Measurements from ENCODE around the gene KCNK16.

The KCNK16 gene

DNA sequence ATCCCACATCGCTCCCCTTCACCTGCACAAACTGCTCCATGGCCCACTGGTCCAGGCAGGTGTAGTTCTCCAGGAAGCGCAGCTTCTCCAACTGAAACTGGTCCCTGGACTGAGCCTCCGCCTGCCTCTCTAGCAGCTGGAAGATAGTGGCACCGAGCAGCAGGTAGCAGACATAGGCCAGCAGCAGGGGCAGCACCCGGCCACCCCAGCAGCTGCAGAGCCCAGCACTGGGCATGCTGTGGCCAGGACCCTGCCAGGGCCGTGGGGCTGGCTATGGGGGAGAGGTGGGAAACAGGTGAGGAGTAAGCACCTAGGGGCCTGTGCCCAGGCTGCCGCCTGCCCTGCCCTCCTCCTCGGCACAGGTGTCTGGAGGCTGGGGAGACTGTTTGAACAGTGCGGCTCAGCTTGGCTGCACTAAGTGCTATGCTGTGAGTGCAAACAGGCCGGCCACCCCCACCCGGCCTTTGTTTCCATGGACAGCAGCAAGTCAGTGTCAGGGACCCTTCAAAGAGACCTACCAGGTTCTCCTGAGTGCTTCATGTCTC is at the start of gene KCNK16:
TSS of gene KCNK16 (minus strand) at position 397 of the 545 bp plus-strand sequence. CDS start at position 235, 162 bp downstream.
- no peak for DNase-seq

DNA sequence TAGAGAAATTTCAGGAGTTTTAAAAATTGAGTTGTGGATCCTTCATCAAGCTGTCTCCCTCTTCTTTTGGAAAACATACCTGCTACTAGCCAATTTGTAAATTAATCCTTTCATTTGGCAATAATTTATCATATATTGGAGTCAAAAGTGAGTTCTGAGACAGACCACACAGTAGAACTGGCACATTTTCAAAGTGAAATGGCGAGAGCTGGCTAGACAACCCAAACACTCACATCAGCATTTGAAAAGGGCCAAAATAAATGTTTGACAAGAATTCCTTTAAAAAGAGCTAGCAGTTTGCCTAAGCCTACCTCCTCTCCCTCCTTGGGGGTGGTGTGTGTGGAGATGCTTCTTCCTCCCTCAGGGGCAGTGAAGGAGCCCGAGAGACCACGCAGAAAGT is 47.9 kb upstream of the KCNK16 start:
- no peak for DNase-seq

DNA sequence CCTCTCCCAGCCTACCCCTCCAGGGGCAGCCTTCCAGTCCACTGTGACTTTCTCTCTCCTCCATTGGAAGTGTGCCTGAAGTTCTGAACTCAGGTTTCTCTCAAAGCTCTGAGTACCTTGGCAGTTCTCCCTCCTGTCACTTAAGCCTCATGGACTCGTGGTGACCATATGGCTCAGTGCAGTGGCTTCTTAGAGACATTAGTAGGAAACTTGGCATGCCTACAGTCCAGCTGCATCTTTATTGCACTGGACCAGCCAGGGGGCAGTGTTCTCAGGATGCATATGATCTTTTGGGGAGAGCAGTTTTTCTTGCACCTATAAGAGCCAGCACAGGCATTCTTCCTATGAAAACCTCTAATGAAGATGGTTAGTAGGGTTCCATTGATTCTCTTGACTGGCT is 47.5 kb upstream of the KCNK16 start:
- no peak for DNase-seq

DNA sequence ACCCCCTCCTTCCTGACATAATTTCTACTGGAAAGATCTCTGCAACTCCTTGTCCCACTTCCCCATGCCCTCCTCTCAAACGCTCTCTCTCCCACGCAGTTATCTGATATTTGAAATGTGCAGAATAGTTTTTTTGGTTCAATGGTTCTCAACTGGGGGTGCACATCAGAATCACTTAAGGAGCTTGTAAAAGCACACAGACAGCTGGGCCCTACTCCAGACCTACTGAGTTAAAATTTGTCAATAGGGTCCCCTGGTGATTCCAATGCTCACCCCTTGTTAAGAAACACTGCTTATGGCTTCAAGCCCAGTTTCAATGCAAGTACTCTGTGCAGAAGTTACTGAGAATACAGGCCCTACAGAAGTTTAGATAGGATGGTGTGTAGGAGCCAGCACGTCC is 45.2 kb upstream of the KCNK16 start:
- DNase-seq = no peak

DNA sequence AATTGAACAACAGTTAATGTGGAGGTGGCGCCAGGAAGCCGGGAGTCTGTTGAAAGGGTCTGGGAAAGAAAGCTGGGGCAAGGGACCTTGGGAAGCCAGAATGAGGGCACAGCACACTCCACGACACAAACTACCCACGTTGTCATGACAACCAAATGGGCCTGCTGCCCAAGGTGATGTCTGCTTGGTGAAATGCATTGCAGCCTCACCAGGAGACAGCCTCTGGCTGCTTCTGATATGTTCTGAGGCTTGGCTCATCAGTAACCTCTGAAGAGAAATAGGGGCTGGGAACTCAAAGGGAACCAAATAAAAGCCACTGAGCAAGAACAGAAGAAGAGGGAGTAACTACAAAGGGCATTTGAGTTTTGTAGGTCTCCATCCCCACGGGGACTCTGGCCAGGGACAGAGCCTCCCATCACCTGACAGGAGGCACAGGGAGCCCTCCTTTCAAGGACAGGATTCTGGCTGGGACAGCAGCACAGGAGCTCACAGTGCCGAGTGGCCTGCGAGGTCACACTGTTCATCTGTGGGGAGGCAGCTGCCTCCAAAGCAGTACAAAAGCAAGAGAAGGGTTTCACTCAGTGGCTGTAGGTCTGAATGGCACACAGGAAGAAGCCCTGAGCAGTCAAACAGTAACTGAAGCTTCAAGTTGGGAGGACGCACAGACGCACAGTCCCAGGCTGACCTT is 44.6 kb upstream of the KCNK16 start:
- DNase-seq = no peak

DNA sequence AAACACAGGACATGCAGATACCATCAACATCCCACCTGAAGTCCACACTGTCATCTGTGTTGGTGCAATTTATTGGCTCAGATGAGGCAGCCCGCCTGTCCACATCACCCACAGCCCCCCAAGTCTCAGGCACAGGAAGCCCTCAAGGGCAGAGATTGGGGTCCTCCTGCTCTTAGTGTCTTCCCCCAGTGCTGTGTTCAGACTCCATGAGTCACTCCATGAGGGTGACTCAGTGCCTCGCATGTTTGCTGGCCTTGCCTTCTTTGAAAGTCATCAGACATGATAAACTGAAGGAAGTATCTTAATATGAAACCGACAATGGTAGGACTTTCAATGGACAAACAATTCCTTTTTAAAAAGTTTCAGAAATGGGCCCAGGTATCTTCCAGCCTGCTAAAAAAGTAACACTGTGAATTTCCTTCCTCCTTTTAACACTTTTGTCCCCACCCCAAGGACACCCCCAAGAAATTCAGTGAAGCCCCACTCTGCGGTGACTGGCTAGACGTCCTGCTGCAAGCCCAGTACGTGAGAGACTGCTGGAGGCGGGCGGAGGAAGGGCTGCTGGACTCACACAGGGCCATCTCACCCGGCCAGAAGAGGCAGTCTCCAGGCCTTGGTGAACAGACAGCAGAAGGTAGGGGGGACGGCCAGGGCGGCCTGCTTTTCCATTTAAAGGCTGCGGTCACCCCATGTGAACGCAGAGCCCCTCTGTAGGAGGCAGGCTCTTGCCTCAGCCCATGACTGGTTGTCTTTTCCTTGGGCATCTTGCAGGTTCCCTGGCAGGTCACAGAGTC is 43.0 kb upstream of the KCNK16 start:
- no peak for DNase-seq

DNA sequence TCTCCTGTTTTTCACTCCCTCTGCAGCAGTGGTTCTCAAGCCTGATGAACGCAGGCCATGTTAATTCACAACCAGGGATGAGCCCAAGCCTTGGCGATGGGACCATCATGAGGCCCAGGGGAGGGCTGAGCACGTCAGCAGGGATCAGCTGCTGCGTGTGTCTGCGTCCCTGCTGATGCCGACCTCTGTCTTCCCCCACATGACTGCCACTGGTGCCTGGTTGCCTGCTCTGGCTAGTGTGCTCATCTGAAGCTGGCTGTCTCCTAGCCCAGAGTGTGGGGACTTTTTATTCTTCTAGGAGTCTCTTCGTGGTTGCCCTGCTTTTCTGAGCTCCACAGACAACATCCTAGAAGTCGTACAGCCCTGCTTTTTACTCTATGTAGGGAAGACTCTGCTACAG is 40.8 kb upstream of the KCNK16 start:
- DNase-seq = no peak

DNA sequence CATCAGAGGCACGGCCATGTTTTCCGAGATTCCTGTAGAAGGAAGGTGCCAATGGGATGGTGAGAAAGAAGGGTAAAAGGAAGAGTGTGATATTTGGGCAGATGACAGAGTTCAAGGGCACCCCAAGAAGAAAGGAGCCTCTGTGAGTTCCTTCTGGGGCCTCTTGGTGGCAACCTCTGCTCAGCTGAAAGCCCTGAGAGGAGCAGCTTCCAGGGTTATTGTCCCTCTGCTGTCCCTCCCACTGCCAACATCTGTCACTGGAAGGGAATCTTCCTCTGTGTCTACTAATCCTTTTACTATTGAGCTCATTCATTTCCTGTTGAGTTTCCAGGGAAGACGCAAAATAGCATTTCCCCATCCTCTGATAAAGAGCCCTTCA is 40.0 kb upstream of the KCNK16 start:
- DNase-seq = no peak

DNA sequence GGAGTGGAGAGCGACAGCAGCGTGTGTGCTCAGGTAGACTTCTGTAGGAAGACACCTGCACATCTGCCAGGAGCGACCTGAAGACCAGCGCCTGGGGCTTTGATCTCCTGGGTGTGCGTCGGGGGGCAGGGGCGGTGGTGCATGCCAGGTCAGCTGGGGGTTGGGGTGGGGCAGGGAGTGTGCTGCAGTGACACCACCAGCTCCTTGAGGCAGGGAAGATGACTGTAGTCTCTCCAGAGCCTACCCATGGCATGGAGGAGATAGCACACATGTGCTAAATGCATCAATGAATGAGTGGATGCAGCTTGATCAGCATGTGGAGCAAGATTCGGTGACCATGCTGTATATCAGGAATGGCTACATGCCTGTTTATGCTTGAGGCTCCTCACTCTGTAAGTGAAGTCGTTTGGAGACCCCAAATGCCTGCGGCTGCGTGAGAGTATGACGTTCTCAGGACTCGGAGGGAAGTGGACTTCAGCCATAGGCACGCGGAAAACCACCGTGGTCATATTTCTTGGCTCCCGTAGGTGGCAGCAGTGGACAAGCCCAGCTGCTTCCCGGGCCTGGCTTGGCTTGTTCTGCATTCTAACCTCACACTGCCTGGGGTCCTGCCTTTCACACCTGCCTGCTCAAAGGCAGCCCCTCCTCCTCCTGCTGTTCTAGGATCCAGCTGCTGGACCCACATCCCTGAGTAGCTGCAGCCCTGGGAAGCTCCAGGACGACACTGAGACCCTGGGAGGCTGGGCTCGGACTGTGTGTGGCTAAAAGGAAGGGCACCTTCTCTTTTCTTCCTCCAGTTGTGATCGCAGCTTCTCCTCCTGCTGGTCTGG is 39.4 kb upstream of the KCNK16 start:
- peak; percentile 49 for DNase-seq

DNA sequence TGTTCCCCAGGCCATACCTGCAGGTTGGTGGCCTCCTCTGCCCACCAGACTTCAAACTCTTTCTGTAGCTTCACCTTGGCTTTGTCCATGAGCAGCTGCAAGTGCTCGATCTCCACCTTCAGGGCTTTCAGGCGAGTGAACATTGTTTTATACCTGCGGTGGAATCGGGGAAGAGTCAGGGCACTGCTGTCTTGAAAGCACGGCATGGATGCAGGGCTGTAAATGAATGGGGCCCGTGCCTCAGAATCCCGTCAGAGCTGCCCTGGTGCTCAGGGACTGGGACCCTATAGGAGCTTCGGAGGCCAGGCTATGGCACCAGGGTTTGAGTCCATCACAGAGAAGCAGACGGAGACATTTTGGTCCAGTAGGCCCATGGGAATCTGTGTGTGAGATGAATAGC is 37.9 kb upstream of the KCNK16 start:
- no peak for DNase-seq

DNA sequence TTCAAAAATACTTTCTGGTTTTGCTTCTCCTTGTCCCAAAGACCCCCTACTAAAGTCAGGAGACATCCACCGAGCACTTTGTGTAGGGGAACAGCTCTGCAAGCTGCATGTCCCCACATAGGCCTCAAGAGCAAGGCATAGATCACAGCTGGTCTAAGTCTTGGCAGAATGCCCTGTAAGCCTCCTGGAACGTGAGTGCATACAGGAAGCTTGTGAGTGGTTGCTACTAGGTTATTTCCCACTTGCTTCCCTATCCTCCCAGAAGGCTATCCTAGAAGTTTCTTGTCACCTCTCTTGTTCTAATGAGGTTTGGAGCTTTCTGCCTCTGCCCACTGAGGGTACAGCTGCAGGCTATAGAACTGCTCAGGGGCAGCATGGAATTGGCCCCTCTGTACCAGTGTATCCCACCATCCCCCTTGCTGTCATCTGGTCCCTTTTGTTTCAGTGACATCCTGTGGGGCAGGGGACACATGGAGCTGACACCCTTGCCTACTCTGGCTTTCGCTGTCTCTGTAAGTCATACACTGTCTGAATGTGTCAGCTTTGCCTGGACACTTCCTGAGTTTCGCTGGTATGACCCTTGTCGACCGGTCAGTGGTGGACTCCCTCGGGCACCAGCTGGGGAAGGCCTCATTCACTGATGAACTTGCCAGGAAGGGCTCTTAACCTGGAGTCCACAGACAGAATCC is 35.6 kb upstream of the KCNK16 start:
- DNase-seq = no peak

DNA sequence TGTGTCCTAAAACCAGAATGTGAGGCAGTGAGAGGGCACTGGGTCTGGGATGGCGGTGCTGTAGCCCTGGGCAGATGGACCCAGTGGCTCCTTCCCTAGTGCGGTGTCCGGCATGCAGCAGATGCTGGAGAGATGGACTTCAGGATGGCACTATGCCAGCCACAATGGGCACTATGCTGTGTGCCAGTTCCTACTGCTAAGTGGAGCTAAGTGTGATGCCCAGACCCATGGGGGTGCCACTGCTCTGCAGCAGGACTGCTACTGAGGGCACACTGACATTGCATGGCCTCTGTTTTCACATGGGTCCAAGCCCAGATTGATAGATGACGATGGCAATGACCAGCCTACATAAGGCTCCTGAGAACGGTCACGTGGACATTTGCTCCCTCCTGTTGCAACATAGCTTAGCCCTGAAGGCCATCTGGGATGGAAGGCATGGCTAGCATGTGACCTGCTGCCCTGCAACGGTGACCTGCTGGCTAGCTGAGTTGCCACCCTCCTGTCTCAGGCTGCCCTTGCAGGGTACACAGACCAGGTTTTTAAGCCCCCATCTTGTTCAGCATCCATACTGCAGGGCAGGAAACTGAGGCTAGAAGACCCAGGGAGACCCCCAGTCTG is 31.3 kb upstream of the KCNK16 start:
- no peak for DNase-seq

DNA sequence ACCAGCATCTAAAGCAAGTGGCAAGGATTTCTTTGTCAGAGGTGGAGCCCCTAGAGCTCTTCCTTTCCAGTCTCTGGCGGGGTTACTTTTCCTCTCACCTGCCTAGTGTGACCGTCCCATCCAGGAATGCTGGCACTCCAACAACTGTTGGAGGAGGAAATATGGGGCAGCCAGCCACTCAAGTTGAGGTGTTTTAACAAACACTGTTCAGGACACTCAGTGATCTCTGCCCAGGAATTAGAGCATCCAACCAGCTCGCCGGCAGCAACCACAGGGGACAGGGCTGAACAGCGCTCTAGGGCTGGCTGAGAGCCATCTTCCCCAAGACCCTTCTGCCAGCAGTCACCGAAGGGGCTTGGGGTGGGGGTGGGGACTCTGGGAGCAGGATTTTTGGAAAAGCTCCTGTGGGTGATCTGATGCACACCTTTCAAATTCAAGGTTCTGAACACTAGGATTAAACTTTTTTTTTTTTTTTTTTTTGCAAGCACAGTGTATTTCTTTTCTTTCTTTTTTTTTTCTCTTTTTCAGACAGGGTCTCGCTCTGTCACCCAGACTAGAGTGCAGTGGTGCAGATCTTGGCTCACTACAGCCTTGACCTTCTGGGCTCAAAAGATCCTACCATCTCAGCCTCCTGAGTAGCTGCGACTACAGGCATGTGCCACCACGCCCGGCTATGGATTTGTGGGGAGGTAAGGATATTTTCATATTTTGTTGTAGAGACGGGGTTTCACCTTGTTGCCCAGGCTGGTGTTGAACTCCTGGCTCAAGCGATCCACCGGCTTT is 28.4 kb upstream of the KCNK16 start:
- DNase-seq = no peak

DNA sequence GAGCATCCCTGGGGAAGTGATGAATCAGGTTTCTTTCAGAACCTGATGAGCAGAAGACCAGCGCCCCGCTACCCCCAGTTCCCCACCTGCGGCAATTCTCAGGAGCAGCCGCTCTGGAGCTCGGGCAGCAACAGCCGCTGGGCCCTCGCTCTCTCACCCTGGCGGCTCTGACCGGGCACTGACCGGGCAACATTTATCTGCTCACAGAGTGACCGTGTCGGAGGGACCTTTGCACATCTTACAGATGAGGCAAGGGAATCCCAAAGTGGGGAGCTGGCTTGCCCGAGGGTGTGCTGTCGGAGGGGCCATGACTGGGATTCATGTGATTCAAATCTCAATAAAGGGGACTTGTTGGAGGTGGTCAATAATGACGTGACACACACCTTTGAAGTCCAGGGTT is 26.2 kb upstream of the KCNK16 start:
- DNase-seq = no peak

DNA sequence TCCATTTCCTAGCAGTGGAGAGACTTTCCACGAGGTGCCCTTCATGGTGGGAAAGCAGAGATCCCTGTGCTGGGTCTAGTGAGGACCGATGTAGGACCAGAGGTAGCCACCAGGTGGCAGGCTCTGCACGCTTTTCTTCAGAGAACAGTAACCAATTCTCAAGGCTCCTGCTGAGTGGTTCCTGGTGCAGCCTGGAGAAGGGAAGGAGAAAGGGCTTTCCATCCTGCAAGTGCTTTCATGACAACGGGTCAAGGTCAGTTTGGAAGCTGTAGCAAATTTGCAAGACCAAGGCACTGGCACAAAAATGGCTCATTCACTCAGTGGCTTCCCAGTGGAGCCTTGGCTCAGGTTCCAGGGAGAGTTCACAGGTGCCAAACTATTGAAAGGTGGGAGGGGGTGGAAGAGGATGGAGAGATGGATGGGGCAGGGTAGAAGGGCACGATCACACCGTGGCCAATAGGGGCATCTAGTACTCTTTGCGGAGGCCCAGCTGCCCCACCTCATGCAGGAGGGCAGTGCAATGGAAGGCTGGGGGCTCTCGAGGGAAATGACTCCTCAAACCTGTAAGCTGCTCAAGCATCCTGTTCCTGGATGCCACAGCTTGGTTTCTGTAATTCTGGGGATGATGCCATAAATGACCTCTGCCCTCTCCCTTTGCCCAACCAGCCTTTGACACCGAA is 25.5 kb upstream of the KCNK16 start:
- DNase-seq = peak; percentile 60

DNA sequence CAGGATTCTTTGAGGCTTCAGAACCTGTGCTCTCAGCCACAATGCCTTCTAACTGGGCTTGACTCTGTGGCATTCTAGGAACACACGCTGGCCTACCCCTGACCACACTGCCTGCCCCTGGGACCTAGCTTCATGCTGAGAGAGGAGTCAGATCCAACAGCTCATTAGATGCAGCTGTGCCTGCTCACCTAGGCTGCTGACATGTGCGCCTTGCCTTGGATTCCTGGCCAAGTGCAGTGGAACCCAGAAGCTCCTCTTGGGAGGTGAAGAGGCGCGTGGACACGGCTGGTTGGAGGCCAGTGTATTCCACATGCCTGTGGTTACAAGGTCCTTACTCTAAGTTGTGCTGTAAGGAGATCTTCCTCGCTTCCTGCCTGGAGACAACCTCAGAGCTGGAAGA is 24.7 kb upstream of the KCNK16 start:
- no peak for DNase-seq

DNA sequence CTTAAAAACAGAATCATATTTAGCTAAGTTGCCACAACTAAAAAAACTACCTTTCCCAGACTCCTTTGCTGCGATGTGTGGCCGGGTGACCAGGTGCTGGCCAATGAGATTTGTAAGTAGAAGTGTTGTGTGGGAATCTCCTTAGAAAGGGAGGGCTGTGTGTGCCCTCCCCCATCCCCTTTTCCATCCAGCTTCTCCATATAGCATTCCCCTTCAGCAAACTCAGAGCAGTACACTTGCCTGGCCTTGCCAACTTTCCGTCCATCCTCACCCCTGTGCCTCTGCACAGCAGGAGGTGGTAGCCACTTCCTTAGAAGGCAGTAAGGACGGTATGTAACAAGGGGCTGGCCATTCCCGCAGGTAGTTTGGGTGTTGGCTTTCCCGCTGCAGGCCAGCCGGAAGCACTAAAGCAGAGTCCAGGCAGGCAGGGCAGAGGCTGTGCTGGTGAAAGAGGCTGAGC is 22.3 kb upstream of the KCNK16 start:
- no peak for DNase-seq

DNA sequence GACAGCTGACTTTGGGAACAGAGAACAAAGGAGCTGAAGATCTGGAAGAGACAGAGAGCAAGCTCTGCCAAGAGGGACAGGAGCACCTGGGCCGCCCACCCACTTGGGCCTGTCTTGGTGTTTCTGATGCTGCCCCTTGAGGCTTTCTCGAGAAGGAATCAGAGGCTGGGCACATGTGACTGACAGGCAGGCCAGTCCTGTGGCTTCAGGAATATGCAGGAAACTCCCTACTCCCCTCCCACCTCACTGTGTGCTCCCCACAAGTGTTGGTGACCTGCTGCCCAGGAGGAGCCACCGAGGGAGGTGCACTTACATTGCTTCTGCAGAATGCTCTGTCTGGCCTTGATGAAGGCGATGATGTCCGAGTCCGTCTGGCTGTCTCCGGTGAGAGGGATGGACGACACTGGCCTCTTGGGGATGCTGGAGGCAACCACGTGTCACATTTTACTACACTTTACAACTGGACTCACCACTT is 20.9 kb upstream of the KCNK16 start:
- no peak for DNase-seq

DNA sequence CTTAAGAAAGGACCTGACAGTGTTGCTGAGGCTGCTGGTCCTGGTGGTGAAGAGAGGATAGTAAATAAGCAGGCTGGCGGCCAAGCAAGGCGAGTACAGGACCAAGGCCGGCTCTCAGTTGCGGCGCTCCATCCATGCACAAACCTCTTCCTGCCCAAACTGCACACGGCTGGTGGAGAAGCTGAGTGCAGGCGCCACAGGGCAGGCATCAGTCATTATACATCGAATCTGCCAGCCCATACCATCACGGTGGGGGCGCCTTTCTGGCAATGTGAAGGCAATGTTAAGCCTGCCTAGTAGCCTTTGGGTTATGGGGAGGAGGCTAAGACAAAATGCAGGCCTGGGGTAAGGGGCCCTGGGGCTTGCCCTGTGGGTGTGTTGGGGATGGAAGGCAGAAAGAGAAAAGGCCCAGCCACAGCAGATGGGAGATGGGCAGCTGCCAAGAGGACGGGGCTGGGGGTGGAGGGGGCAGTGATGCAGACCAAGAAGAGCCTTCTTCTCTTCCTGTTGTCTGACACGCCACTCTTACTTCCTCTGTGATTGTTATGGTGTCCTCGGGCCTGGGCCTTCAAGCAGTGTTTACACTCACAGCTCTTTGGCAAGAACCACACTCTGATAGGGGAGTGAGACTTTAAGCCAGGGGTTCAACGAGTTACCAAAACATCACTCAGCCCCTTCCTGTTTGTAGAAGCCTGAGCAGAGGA is 20.3 kb upstream of the KCNK16 start:
- DNase-seq = no peak

DNA sequence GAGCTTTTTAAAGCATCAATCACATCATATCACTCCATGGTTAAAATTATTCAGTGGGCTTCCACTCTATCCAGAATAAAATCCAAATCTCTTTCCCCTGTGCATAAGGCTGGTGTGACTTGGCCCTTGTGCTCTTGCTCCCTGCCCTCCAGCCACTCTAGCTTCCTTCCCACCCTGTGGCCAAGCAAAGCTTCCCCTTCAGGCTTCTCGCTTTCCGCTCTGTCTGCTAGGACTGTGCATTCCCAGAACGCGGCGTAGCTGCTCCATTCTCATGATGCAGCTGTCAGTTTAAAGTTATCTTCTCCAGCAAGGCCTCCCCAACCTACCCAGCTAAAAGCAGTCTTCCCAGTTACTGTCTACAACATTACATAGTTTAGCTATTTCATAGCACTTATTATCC is 19.4 kb upstream of the KCNK16 start:
- no peak for DNase-seq
